Left ventricle myocardium superior (tissue), 1 donor: ENCODE measurements around the gene DMWD. TPM values are rescaled to one million over a fixed set of nuclear protein-coding genes. Genes with fewer than 3 reads are reported as not detected.

ENCODE experiments used
- total RNA-seq: library from RNA; stranded (reverse); fragmentation: NEBNext Ultra II Directional; extraction: Animal tissue kit (Norgen Biotek cat#: 25700); gene quantifications from one replicate; pipeline ENCODE4 v1.2.1, GENCODE V29; 2021
- donor health status: DM: no; HTN: yes; CAD: no; lungs with severe emphysema.

The DMWD gene
- total RNA-seq, 1 donor from 2014 or later: 64.6 TPM

Other genes with a start within 250 kb of the DMWD start
- gene OPA3, start 208.0 kb downstream of the DMWD start, total RNA-seq: 26.9 TPM
- gene GPR4, start 190.6 kb downstream of the DMWD start, total RNA-seq: 4.8 TPM
- gene EML2, start 153.4 kb downstream of the DMWD start, total RNA-seq: 33.4 TPM
- 4.1 TPM for gene GIPR, start 124.6 kb downstream of the DMWD start, total RNA-seq
- 233 TPM for gene SNRPD2, start 100.9 kb downstream of the DMWD start, total RNA-seq
- gene QPCTL, start 100.2 kb downstream of the DMWD start, total RNA-seq: 1.2 TPM
- 15.4 TPM for gene FBXO46, start 61.9 kb downstream of the DMWD start, total RNA-seq
- not detected for gene MEIOSIN, start 59.4 kb downstream of the DMWD start, total RNA-seq
- 26.1 TPM for gene SIX5, start 23.6 kb downstream of the DMWD start, total RNA-seq
- gene DMPK, start 10.4 kb downstream of the DMWD start, total RNA-seq: 275 TPM
- gene RSPH6A, start 22.5 kb upstream of the DMWD start, total RNA-seq: not detected
- 38.3 TPM for gene SYMPK, start 70.3 kb upstream of the DMWD start, total RNA-seq
- not detected for gene FOXA3, start 71.5 kb upstream of the DMWD start, total RNA-seq
- gene IRF2BP1, start 93.3 kb upstream of the DMWD start, total RNA-seq: 22.3 TPM
- gene MYPOP, start 109.8 kb upstream of the DMWD start, total RNA-seq: 18.5 TPM
- not detected for gene NANOS2, start 121.9 kb upstream of the DMWD start, total RNA-seq
- gene NOVA2, start 181.0 kb upstream of the DMWD start, total RNA-seq: 5.9 TPM
- gene CCDC61, start 202.6 kb upstream of the DMWD start, total RNA-seq: 7.7 TPM
- 0.50 TPM for gene PGLYRP1, start 230.2 kb upstream of the DMWD start, total RNA-seq
- gene IGFL4, start 248.2 kb upstream of the DMWD start, total RNA-seq: not detected